NCI-H1694 treated with DMSO at 0.1 percent for 48 hours (cell line): ENCODE data around the gene DACT2.
"Not testable (repeated sequence)": the region's sequence is repeated elsewhere in the genome, so short reads cannot be mapped to it uniquely, and the experiment has no call there.

ENCODE experiments used
- DNase-seq: peaks from one replicate; lab custom pipeline; 2025; lab: John Stamatoyannopoulos, UW

Gene DACT2, protein sequence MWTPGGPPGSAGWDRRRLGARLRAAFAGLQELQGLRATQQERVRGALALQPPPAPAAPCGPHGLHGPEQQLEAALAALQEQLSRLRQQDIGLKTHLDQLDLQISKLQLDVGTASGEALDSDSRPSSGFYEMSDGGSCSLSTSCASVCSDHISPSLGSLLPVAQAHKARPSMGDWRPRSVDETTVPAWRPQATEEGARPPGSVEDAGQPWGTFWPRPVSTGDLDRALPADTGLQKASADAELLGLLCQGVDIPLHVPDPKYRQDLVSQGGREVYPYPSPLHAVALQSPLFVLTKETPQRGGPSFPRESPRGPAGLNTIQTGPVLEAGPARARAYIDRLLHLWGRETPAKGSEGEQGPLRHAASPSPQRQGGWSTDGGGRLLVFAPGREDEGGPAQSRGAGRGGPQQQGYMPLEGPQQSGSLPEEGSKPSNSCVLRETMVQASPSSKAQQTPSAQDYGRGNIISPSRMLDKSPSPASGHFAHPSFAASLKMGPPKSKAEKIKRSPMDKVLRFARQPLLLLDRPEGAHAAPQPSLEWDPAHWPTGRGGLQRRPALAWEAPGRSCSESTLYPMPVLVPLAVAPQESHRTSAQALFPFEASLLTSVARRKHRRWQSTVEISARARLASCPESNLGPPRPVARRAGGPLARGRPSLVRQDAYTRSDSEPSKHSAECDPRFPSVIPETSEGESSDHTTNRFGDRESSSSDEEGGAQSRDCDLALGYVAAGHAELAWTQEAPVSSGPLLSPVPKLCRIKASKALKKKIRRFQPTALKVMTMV

GRCh38 chr6:168319279-168320111, at the start of gene DACT2:
TSS of gene DACT2 (minus strand) at chr6:168319777. CDS start at chr6:168319633, 144 bp downstream.
- DNase-seq, result no peak

GRCh38 chr6:168368936-168369335, 49.4 kb upstream of the DACT2 start:
- no peak for DNase-seq

- DNase-seq, result no peak
These were observed 48.7 kb upstream of the DACT2 start for GRCh38 chr6:168368066-168368820.

DNA sequence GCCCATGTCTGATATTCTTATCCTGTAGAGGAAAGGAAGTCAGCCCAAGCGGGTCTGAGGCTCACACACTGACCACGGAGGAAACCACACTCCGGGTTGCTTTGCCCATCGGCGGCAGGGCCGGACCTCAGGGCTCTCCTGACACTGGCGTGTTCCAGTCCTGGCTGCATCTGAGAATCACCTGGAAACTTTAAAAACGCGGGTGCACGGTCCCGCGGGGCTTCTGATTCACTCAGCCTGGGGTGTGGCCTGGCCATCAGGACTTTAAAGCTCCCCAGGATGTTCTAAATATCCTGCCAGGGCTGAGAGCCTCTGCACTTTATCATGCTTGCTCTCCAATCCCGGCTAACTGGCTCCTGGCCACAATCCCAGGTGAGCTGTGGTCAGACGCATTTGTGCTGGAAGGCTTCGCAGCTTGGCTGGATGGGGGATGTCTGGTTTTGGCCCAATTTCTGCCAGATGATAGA, 47.7 kb upstream of the DACT2 start:
- no peak for DNase-seq

DNA sequence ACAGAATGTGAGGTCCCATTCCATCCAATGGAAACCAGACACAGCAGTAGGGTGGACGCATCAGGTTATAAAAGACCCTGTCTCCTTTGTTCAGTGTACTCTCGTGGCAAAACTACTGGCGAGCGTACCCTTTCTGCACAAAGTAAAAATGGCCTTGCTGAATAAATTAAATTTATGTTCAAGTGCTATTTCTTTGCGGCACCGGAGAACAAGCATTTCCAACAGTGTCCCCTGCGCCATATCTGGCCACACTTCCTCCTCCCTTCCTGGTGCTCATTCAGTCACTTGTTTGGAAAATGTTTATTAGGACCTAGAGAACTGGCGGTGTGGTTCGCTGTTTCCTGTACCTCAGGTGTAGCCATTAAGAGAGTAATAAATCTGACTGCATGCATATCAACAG, 46.9 kb upstream of the DACT2 start:
- DNase-seq, result no peak

- DNase-seq, result no peak
These were observed 46.0 kb upstream of the DACT2 start for GRCh38 chr6:168365422-168366165.

GRCh38 chr6:168364793-168365421, 45.3 kb upstream of the DACT2 start:
- no peak for DNase-seq

GRCh38 chr6:168363811-168364792, 44.5 kb upstream of the DACT2 start:
- no peak for DNase-seq

- no peak for DNase-seq
These were observed 43.7 kb upstream of the DACT2 start for GRCh38 chr6:168363302-168363701.

DNA sequence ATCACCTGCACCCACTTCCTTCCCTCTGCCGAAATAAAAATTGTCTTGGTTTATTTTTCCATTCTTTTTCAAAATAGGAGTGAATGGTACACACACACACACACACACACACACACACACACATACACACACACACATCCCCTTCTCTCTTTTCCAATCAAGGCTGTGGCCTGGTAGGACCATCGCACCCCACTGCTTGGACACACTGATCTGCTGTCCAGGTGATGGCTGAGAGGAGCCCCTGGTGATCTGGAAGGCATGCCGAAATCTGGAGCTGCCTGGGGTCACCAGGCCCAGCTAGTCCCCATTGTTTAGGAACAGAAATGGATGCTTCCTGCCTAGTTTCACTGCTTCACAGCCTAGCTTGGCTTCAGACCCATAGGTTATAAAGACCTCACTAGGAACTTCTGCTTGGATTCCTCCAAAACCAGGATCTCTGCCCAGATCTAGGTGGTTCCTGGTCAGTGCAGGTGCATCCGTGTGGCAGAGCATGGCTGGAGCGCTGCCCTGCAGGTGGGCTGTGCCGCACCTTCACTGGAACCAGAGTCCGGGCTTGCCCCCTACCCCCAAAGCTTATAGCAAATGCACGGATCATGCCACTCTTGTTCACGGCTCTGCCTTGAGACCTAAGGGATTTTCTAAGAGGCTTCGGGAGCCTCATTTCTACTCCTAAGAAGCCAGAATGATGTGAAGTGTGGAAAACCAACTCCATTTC, 42.9 kb upstream of the DACT2 start:
- no peak for DNase-seq

- no peak for DNase-seq
These were observed 42.2 kb upstream of the DACT2 start for GRCh38 chr6:168361766-168362165.

DNA sequence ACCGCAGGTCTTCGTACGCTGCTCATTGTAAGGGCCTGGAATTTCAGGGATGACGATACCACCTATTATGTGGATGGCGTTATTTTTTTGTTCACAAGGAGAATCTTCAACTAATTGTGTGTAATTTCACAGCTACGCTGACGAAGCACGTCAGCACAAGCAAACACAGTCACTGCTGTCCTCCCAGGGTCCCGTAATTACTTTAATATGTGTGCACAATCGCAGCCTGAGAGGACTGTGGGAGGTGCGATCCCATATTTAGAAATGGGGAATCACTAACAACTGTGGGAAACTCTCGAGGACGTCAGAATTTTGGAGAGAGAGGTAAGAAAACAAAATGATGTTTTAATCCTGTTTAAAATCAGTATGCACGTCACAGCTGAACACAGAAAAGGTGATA, 40.2 kb upstream of the DACT2 start:
- DNase-seq, result no peak

DNA sequence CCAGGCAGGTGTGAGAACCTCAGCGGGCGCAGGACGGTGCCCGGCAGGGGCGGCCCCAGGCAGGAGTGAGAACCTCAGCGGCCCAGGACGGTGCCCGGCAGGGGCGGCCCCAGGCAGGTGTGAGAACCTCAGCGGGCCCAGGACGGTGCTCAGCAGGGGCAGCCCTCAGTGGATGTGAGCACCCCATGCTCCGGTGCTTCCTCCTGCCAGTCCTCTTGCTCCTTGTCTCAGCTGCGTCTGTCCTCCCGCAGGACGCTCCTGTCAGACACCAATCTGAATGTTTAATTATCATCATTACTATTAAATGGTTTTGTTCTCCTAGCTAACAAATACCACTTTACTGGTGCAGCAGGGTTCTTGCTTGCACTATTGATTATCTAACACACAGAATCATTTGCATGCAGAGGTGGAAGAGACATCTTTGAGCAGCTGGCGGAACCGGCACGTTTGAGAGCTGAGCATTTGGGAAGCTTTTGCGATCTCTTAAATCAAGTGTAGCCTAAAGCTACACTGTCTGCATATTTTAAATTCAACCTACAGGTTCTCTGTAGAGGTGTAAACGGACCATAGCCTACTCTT, 39.4 kb upstream of the DACT2 start:
- DNase-seq, result no peak

DNA sequence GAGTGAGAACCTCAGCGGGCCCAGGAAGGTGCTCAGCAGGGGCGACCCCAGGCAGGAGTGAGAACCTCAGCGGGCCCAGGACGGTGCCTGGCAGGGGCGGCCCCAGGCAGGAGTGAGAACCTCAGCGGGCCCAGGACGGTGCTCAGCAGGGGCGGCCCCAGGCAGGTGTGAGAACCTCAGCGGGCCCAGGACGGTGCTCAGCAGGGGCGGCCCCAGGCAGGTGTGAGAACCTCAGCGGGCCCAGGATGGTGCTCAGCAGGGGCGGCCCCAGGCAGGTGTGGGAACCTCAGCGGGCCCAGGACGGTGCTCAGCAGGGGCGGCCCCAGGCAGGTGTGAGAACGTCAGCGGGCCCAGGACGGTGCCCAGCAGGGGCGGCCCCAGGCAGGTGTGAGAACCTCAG, 37.3 kb upstream of the DACT2 start:
- DNase-seq, result not testable (repeated sequence)

GRCh38 chr6:168355716-168356522, 36.3 kb upstream of the DACT2 start:
- DNase-seq, result no peak

- no peak for DNase-seq
These were observed 34.8 kb upstream of the DACT2 start for GRCh38 chr6:168354338-168354737.

DNA sequence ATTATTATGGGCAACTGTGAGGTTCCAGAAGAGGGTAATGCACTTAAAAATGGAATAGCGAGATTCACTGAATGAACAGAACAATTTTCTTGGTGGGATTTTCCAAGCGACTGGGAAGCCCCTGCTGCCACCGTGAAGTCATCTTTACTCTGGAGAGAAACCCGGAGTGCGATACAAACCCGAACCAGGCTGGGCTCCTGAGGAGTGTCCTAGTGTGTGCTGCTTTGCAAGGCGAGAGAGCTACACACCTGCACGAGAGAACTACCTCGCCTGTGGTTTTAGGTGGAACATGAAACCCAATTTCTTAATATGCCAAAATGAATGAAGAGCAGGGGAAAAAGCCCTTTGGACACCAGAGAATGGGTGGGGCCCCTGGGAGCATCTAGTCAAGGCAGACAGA, 33.5 kb upstream of the DACT2 start:
- no peak for DNase-seq
